Fibroblast of mammary gland (primary cell): ENCODE measurements around the gene GTF3C1.

Experiments
- DNase-seq: peaks from one replicate; pipeline ENCODE4 v3.0.0-alpha.2; 2010; ENCODE audit warnings: low read depth
- H3K4me3 ChIP-seq: 2 replicates; pipeline ENCODE4 v1.5.1; 2011; ENCODE audit warnings: low read depth, mild to moderate bottlenecking, low read length, moderate library complexity; ENCODE audit not compliant: control insufficient read depth
- TF ChIP-seq, protein P1 (sequence below): conservative IDR thresholded peaks from 2 replicates; pipeline ENCODE4 v1.5.1; 2011; ENCODE audit warnings: low read depth, low read length, inconsistent platforms; ENCODE audit not compliant: control insufficient read depth, insufficient read depth

The GTF3C1 gene

GRCh38 chr16:27471661-27472060, 78.1 kb downstream of the GTF3C1 start:
- no peak overlapping the region for H3K4me3 ChIP-seq
- TF ChIP-seq, protein P1, sequence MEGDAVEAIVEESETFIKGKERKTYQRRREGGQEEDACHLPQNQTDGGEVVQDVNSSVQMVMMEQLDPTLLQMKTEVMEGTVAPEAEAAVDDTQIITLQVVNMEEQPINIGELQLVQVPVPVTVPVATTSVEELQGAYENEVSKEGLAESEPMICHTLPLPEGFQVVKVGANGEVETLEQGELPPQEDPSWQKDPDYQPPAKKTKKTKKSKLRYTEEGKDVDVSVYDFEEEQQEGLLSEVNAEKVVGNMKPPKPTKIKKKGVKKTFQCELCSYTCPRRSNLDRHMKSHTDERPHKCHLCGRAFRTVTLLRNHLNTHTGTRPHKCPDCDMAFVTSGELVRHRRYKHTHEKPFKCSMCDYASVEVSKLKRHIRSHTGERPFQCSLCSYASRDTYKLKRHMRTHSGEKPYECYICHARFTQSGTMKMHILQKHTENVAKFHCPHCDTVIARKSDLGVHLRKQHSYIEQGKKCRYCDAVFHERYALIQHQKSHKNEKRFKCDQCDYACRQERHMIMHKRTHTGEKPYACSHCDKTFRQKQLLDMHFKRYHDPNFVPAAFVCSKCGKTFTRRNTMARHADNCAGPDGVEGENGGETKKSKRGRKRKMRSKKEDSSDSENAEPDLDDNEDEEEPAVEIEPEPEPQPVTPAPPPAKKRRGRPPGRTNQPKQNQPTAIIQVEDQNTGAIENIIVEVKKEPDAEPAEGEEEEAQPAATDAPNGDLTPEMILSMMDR = no peak
- no peak for DNase-seq

- peak; percentile 88 for DNase-seq
- H3K4me3 ChIP-seq = no peak overlapping the region
- TF ChIP-seq, protein P1 = no peak
These were observed 78.9 kb downstream of the GTF3C1 start for GRCh38 chr16:27470567-27471431.

DNA sequence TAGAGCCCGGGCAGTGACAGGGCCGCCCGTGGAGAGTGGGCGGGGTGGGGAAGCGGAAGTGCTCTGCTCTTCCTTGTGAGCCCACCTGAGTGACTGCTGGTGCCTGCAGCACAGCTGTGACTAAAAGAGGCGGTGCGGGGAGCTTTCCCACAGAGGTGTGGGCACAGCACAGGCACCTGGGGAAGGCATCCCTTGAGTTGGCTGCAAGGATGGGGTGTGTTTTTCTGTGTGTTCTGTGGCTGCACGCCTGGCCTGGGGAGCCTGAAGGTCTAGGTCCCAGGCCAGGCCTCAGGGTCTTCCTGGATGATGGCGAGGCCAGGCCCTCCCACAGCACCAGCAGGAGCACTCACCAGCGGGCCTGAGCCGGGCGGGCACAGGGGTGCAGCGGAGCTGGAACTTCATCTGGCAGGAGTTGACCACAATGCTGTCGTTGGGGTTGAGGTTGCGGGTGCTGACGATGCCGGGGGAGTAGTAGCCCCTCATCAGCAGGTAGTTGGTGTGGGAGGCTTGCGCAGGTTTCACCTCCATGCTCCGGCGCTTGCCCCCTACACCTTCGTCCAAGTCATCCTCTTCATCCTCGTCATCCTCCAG, 80.7 kb downstream of the GTF3C1 start:
- no peak overlapping the region for H3K4me3 ChIP-seq
- TF ChIP-seq, protein P1 = no peak
- no peak for DNase-seq

GRCh38 chr16:27465483-27465879, 84.2 kb downstream of the GTF3C1 start:
- TF ChIP-seq, protein P1 = no peak
- no peak for DNase-seq
- no peak overlapping the region for H3K4me3 ChIP-seq

- H3K4me3 ChIP-seq = no peak overlapping the region
- TF ChIP-seq, protein P1 = no peak
- DNase-seq = no peak
These were observed 84.9 kb downstream of the GTF3C1 start for GRCh38 chr16:27464626-27465482.

DNA sequence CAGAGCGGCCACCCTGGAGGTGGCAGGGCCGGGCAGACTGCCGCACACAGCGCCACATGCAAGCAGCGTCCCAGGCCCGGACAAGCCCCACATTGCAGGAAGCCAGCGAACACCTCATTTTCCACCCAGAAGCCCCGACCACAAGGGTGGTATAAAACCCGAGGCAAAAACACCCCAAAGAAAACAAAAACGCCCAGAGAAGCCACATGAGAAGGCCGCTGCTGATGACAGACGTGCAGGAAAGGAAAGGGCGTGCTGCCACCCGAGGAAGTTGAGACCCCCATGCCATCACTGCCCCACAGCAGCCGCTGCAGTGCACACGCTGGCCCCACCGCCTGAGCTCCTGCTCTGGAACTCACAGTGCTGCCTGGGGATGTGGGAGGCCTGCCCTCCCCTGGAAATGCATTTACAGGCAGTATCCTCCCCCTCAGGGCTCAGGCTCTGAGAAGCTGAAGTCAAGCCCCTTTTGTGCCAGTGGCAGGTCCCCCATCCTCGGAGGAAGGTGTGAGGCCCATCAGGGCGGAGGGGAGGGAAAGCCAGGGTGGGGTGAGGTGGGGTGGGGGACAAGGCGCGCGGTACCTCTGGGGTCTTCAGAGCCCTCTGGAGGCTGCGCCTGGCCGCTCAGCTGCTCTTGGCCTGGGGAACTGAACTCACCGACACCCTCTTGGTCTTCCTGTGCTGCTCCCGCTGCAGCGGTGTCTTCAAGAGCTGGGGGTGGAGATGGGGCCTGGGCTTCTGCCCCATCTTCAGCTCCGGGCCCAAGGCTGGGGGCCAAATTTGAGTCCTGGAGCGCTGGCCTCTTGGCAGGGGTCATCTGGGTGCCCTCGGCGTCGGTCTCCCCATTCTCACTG, 85.7 kb downstream of the GTF3C1 start:
- TF ChIP-seq, protein P1 = no peak
- no peak for DNase-seq
- no peak overlapping the region for H3K4me3 ChIP-seq
